Urothelium cell line (cell line): ENCODE measurements around the gene AKAP13.
"Not testable (repeated sequence)": the region's sequence is repeated elsewhere in the genome, so short reads cannot be mapped to it uniquely, and the experiment has no call there.

Source experiments
- DNase-seq: peaks from one replicate; pipeline ENCODE4 v3.0.0; 2011; ENCODE audit warnings: low spot score, mixed read lengths
- FAIRE-seq: peaks from 2 replicates; lab custom pipeline; 2011; peaks lifted over from hg19 to GRCh38; lab: Jason Lieb, UNC

AKAP13 gene

GRCh38 chr15:85430406-85431204 is 50.2 kb downstream of the AKAP13 start:
- FAIRE-seq (no peak), DNase-seq (no peak)

- DNase-seq (no peak), FAIRE-seq (no peak)
These were observed 59.6 kb downstream of the AKAP13 start for GRCh38 chr15:85439996-85440395.

GRCh38 chr15:85440451-85440850 is 60.0 kb downstream of the AKAP13 start:
- DNase-seq (no peak), FAIRE-seq (no peak)

- FAIRE-seq, DNase-seq: not testable (repeated sequence)
These were observed 61.5 kb downstream of the AKAP13 start for GRCh38 chr15:85441854-85442253.

GRCh38 chr15:85443046-85443445 is 62.6 kb downstream of the AKAP13 start:
- FAIRE-seq (no peak), DNase-seq (no peak)

GRCh38 chr15:85443593-85444087 is 63.2 kb downstream of the AKAP13 start:
- no peak for FAIRE-seq

GRCh38 chr15:85444122-85444745 is 63.8 kb downstream of the AKAP13 start:
- FAIRE-seq, result no peak
- no peak for DNase-seq

More at GRCh38 chr15:85443593-85444087, 63.2 kb downstream of the AKAP13 start:
- DNase-seq, result peak; percentile 14

- FAIRE-seq (no peak), DNase-seq (no peak)
These were observed 65.0 kb downstream of the AKAP13 start for GRCh38 chr15:85445361-85445760.

GRCh38 chr15:85451099-85451700 is 70.8 kb downstream of the AKAP13 start:
- no peak for FAIRE-seq
- no peak for DNase-seq

GRCh38 chr15:85452436-85452835 is 72.0 kb downstream of the AKAP13 start:
- FAIRE-seq (no peak), DNase-seq (no peak)

- DNase-seq, result no peak
- no peak for FAIRE-seq
These were observed 72.9 kb downstream of the AKAP13 start for GRCh38 chr15:85453144-85453872.

GRCh38 chr15:85454403-85454802 is 74.0 kb downstream of the AKAP13 start:
- DNase-seq, result no peak
- FAIRE-seq, result no peak

- FAIRE-seq (no peak), DNase-seq (no peak)
These were observed 75.5 kb downstream of the AKAP13 start for GRCh38 chr15:85455891-85456290.

- FAIRE-seq, result no peak
- DNase-seq, result no peak
These were observed 76.4 kb downstream of the AKAP13 start for GRCh38 chr15:85456798-85457197.

- DNase-seq (no peak), FAIRE-seq (no peak)
These were observed 77.1 kb downstream of the AKAP13 start for GRCh38 chr15:85457392-85457968.

- no peak for DNase-seq
- FAIRE-seq, result no peak
These were observed 78.4 kb downstream of the AKAP13 start for GRCh38 chr15:85458764-85459163.

- FAIRE-seq, result no peak
These were observed 81.6 kb downstream of the AKAP13 start for GRCh38 chr15:85462029-85462428.

GRCh38 chr15:85463276-85463892 is 83.0 kb downstream of the AKAP13 start:
- no peak for DNase-seq
- FAIRE-seq, result no peak

More at GRCh38 chr15:85462029-85462428, 81.6 kb downstream of the AKAP13 start:
- no peak for DNase-seq

- DNase-seq (no peak), FAIRE-seq (no peak)
These were observed 83.6 kb downstream of the AKAP13 start for GRCh38 chr15:85463976-85464375.

- FAIRE-seq (no peak), DNase-seq (no peak)
These were observed 84.1 kb downstream of the AKAP13 start for GRCh38 chr15:85464471-85464870.
